ENCODE measurements around the gene CFAP141. TPM values are rescaled to one million over a fixed set of nuclear protein-coding genes. Genes with fewer than 3 reads are reported as not detected.
A peak's percentile ranks its signal among the peaks of the same experiment; 100 is the strongest.

The CFAP141 gene
- total RNA-seq, 4 donors from 2014 or later = not detected

GRCh38 chr1:154186177-154186576, 20.0 kb downstream of the CFAP141 start:
- WGBS, 2 donors (ENCODE audit: low coverage in 1 of 2) = 57 to 63% methylated on average over 1 of the region's 1 CpG

DNA sequence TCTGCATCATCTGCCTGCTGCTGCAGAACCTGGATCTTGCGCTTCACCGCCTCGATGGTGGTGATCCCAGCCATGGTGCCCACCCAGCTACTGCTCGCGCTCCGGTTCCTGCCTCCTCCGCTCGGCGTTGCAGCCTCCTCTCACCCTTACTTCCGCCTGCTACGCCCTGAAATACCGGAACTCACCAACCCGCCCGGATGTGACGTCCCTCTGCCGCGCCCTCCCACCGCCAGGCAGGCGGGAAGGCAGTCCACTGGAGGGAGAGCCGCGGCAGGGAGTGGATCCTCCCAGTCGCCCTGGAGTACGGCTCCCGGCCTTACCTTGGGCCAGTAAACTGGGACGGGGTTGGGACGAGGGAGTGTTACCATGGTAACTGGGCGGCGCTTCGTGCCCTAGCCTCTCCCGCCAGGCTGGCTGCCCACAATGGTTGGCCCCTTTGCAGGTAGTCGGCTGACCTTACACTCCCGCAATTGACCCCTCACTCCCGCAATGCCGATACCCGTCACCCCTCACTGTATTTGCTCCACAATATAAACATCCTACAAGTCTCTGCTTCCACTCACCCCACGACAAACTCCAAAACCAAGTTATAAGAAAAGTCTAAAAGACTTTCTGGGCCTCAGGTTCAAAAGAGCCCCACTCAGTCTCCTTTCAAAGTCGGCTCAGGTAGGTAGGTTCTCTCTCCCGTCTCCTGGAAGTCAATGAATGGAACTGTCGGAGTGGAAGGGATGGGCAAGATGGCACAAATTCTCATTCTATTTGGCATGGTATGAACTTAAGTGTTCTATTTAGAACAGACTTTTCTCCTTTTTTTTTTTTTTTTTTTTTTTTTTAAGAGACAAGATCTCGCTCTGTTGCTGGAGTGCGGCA, 22.9 kb downstream of the CFAP141 start:
- whole genome bisulfite sequencing, 2 donors (ENCODE audit: low coverage in 1 of 2) = 0 to 5% methylated on average over 10 to 12 of the region's 41 CpGs

More at GRCh38 chr1:154186177-154186576, 20.0 kb downstream of the CFAP141 start:
- no peak for ATAC-seq
- H3K9me3 ChIP-seq = no peaks in the 10 kb centered on the region
- TF ChIP-seq, protein P1, sequence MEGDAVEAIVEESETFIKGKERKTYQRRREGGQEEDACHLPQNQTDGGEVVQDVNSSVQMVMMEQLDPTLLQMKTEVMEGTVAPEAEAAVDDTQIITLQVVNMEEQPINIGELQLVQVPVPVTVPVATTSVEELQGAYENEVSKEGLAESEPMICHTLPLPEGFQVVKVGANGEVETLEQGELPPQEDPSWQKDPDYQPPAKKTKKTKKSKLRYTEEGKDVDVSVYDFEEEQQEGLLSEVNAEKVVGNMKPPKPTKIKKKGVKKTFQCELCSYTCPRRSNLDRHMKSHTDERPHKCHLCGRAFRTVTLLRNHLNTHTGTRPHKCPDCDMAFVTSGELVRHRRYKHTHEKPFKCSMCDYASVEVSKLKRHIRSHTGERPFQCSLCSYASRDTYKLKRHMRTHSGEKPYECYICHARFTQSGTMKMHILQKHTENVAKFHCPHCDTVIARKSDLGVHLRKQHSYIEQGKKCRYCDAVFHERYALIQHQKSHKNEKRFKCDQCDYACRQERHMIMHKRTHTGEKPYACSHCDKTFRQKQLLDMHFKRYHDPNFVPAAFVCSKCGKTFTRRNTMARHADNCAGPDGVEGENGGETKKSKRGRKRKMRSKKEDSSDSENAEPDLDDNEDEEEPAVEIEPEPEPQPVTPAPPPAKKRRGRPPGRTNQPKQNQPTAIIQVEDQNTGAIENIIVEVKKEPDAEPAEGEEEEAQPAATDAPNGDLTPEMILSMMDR (IDR thresholded peaks at IDR 0.05) = peak in 1 of 4 experiments; percentile 31
- no peak for TF ChIP-seq POLR2A (IDR thresholded peaks at IDR 0.05)
- H3K4me3 ChIP-seq = no peak overlapping the region
- no peaks in the 10 kb centered on the region for H3K36me3 ChIP-seq
- no peak overlapping the region for H3K27ac ChIP-seq
- no peaks in the 10 kb centered on the region for H3K27me3 ChIP-seq
- H3K4me1 ChIP-seq = peaks cover 0 to 29% (median 6%) of the 10 kb centered on the region in 3 donors

GRCh38 chr1:154182344-154183045, 23.6 kb downstream of the CFAP141 start:
- WGBS, 2 donors (ENCODE audit: low coverage in 1 of 2) = 0 to 1% methylated on average over 12 to 20 of the region's 35 CpGs
- H3K9me3 ChIP-seq = no peaks in the 10 kb centered on the region
- H3K4me1 ChIP-seq = peaks cover 0 to 57% (median 35%) of the 10 kb centered on the region in 3 donors
- H3K27me3 ChIP-seq = no peaks in the 10 kb centered on the region
- no peaks in the 10 kb centered on the region for H3K36me3 ChIP-seq
- H3K27ac ChIP-seq = peak overlapping the region; percentile 55 to 97 (median 90)
- peak overlapping the region; percentile 63 to 85 for H3K4me3 ChIP-seq
- TF ChIP-seq EP300 (IDR thresholded peaks at IDR 0.05) (no peak), POLR2AphosphoS5 (IDR thresholded peaks at IDR 0.05) (peak; percentile 13), POLR2A (IDR thresholded peaks at IDR 0.05) (no peak)
- TF ChIP-seq, protein P1 (IDR thresholded peaks at IDR 0.05) = no peak
- peak; percentile 42 for ATAC-seq

More for the DNA sequence above, 22.9 kb downstream of the CFAP141 start:
- TF ChIP-seq, protein P1 (IDR thresholded peaks at IDR 0.05) = peak in 3 of 4 experiments; percentile 32 to 41 (median 38)
- TF ChIP-seq EP300 (IDR thresholded peaks at IDR 0.05) = no peak
- peak; percentile 96 to 97 for TF ChIP-seq POLR2A (IDR thresholded peaks at IDR 0.05)
- TF ChIP-seq POLR2AphosphoS5 (IDR thresholded peaks at IDR 0.05) = peak; percentile 100
- Histone ChIP-seq H3K4me3 (peak overlapping the region; percentile 63 to 85), H3K27ac (peak overlapping the region; percentile 55 to 97 (median 90)), H3K27me3 (no peaks in the 10 kb centered on the region), H3K4me1 (peaks cover 0 to 50% (median 32%) of the 10 kb centered on the region in 3 donors), H3K9me3 (no peaks in the 10 kb centered on the region), H3K36me3 (no peaks in the 10 kb centered on the region)
- peak; percentile 97 for ATAC-seq

GRCh38 chr1:154181944-154182343, 24.2 kb downstream of the CFAP141 start:
- Histone ChIP-seq H3K9me3 (no peaks in the 10 kb centered on the region), H3K36me3 (no peaks in the 10 kb centered on the region), H3K27ac (peak overlapping the region; percentile 55 to 97 (median 90)), H3K4me1 (peaks cover 0 to 63% (median 35%) of the 10 kb centered on the region in 3 donors), H3K27me3 (no peaks in the 10 kb centered on the region), H3K4me3 (peak overlapping the region; percentile 63 to 85)
- 0% methylated on average over 6 of the region's 6 CpGs; no CpG with 5 or more reads in 1 of the 2 donors for WGBS, 2 donors (ENCODE audit: low coverage in 1 of 2)
- no peak for TF ChIP-seq POLR2AphosphoS5 (IDR thresholded peaks at IDR 0.05)
- TF ChIP-seq EP300 (IDR thresholded peaks at IDR 0.05) = no peak
- TF ChIP-seq POLR2A (IDR thresholded peaks at IDR 0.05) = no peak
- TF ChIP-seq, protein P1 (IDR thresholded peaks at IDR 0.05) = no peak
- no peak for ATAC-seq

Data from gastroesophageal sphincter (tissue), 4 donors.